Stimulated activated memory B cell treated with anti-CD40 and anti-IgM and Interleukin-4, amounts not matched to agents 10 μg/mL and 1 μg/mL and 100 μg/mL, for 72 hours (primary cell): Measurements from ENCODE around the gene CCDC80.
A peak's percentile ranks its signal among the peaks of the same experiment; 100 is the strongest.

Experiments used
- ATAC-seq: fragments of 150-1000 bp; cut with Tn5 transposase; 2 replicates; pipeline ENCODE4 v1.10.0; 2021
- H3K27ac Mint-ChIP-seq: one replicate; pipeline ENCODE4 v1.8.0; 2022; ENCODE audit warnings: mild to moderate bottlenecking, mixed read lengths
- H3K27me3 Mint-ChIP-seq: one replicate; pipeline ENCODE4 v1.8.0; 2022; ENCODE audit warnings: mixed read lengths
- H3K36me3 Mint-ChIP-seq: one replicate; pipeline ENCODE4 v1.8.0; 2022; ENCODE audit warnings: mixed read lengths
- H3K4me1 Mint-ChIP-seq: one replicate; pipeline ENCODE4 v1.8.0; 2022; ENCODE audit warnings: mixed read lengths
- H3K4me3 Mint-ChIP-seq: one replicate; pipeline ENCODE4 v1.8.0; 2022; ENCODE audit warnings: mild to moderate bottlenecking, moderate library complexity, mixed read lengths
- H3K9me3 Mint-ChIP-seq: one replicate; pipeline ENCODE4 v1.8.0; 2022; ENCODE audit warnings: mixed read lengths

CCDC80 gene

DNA sequence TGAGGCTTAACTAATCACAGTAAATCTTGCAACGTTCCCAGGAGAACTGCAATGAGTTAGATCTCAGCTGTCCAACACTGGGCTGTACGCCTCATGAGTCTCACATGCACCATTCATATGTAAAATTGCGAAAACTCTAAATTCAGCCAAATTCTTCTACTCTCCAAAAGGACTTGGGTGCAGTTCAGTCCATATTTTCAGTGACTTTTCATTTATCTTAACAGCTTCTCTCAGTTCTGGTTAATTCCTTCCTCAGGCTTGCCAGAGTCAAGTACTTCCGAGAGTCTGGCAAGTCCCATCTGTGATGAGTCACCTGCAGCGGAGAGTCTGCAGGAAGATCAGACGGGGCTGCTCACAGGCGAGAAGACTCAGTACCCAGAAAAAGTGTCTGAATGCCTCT lies 11.5 kb downstream of the CCDC80 start:
- peak; percentile 72 for ATAC-seq
- Mint-ChIP-seq H3K36me3 (no peaks in the 10 kb centered on the region), H3K27ac (no peak overlapping the region), H3K4me1 (peaks cover 12% of the 10 kb centered on the region), H3K4me3 (no peak overlapping the region), H3K9me3 (no peaks in the 10 kb centered on the region), H3K27me3 (no peaks in the 10 kb centered on the region)

DNA sequence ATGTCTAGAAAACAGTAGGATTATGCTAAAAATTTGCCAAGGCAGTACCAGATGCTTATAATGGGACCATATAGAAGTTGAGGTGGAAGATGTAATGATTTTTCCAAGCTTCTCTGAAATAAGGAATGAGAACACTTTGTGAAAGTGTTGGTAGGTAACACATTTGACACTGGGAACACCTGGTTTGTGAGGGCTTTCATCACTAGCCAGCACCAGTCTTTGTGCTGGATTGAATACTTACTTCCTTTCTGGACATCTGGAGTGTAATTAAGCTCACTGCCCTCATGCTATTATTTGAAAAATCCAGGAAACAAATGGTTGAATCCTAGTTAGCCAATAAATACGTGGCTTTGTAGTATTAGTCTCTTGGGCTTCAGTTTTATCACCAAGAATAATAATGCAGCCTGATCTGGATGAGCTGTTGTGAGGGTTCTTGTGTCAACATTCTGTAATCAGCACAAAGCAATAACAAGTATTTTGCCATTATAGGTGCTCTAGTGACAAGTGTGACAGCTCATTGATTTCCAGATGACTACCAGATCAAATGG lies 12.9 kb downstream of the CCDC80 start:
- no peak overlapping the region for H3K27ac Mint-ChIP-seq
- H3K4me1 Mint-ChIP-seq = peaks cover 7% of the 10 kb centered on the region
- H3K4me3 Mint-ChIP-seq = no peak overlapping the region
- no peaks in the 10 kb centered on the region for H3K27me3 Mint-ChIP-seq
- ATAC-seq = no peak
- no peaks in the 10 kb centered on the region for H3K9me3 Mint-ChIP-seq
- no peaks in the 10 kb centered on the region for H3K36me3 Mint-ChIP-seq

DNA sequence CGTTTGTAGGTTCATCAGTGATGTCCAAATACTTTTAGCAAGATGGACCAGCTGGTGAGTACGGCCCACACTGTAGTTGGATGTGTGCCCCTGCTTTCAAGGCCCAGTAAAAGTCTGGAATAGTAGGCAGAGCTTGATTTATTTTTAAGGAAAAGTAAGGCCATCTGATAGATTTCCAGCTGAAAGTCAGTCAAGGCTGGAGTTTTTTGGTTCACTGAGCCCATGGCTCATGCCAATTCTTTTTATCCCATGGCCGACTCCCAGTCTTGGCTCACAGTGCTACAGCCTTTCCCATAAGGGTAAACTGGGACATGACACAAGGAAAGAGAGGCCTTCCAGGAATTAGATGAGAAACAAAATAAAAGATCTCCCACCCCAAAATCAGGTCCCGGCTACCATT lies 13.5 kb downstream of the CCDC80 start:
- ATAC-seq = no peak
- Mint-ChIP-seq H3K27ac (no peak overlapping the region), H3K9me3 (no peaks in the 10 kb centered on the region), H3K27me3 (no peaks in the 10 kb centered on the region), H3K36me3 (no peaks in the 10 kb centered on the region), H3K4me3 (no peak overlapping the region), H3K4me1 (peaks cover 5% of the 10 kb centered on the region)

DNA sequence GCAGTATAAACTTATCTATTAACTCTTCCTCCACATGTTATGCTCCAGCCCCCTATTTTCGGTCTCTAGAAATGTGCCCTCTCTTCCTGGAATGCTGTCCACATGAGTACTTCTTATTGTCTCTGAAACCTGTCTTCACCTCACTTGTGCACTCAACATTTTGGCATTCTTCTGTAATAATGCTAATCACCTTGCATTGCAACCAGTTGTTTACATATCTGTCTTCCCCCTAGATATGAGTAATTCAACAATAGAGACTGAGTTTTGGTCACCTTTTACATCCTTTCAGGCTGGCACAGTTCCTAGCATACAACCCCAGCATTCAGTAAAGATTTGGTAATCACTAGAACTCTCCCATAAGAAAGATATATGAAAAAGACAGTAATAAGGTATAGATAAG lies 17.2 kb downstream of the CCDC80 start:
- H3K36me3 Mint-ChIP-seq = no peaks in the 10 kb centered on the region

DNA sequence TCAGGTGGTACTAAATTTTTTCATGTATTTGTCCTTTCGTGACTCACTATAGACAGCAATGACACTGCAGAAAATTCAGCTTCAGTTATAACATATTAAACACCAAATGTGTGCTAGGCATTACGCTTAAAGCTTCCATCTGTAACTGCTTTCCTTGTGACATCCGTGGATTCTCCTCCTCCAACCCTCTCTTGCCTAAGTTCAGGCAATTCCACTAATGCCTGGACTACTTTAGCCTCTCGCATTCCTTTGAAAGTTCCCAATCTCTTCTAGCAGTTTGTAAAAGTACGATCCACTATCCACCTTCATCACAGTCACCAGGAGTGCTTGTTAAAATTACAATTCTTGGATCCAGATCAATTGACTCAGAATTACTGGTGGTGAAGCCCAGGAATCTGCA lies 17.7 kb downstream of the CCDC80 start:
- no peak for ATAC-seq
- no peaks in the 10 kb centered on the region for H3K9me3 Mint-ChIP-seq
- no peaks in the 10 kb centered on the region for H3K4me1 Mint-ChIP-seq
- H3K36me3 Mint-ChIP-seq = no peaks in the 10 kb centered on the region
- no peak overlapping the region for H3K4me3 Mint-ChIP-seq
- H3K27ac Mint-ChIP-seq = no peak overlapping the region
- no peaks in the 10 kb centered on the region for H3K27me3 Mint-ChIP-seq

More for the DNA sequence above, 17.2 kb downstream of the CCDC80 start:
- Mint-ChIP-seq H3K4me1 (no peaks in the 10 kb centered on the region), H3K27me3 (no peaks in the 10 kb centered on the region), H3K9me3 (no peaks in the 10 kb centered on the region), H3K27ac (no peak overlapping the region), H3K4me3 (no peak overlapping the region)
- ATAC-seq = no peak

DNA sequence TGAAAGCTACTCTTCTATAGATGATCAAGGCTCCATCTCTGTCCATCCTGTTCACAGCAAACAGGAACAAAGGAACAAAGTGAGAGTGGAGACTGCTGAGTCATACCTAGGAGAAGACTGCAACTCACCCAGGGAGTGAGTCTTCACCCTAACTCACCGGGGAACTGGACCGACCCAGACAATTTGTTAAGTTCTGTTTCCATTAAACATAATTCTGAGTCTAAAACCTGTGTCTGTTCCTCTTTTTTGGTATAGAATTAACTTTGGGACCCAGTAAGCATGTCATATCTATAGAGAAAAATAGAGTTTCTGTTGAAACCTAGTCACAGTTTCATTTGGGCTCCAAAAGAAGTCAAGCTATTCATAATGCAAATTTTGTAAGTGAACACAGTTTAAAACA lies 21.6 kb downstream of the CCDC80 start:
- Mint-ChIP-seq H3K9me3 (no peaks in the 10 kb centered on the region), H3K36me3 (no peaks in the 10 kb centered on the region), H3K27ac (no peak overlapping the region), H3K4me3 (no peak overlapping the region), H3K4me1 (no peaks in the 10 kb centered on the region), H3K27me3 (no peaks in the 10 kb centered on the region)
- ATAC-seq = peak; percentile 55

DNA sequence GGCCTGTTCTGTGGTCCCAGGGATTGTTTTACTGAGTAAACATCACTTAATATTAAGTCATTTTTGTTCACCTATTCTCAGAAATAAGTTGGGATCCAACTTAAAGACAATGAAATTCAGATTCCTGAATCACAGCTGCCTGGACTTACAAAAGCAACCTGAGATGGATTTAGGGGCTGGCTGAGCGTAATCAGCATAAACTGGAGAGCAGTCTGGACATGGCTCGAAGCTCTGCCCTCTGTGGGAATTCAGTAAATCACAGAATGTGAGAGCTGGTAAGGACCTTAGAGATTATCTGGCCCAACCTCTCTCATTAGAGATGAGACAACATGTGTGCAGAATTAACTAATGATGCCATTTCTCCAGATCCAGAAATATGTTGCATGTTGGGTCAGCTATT lies 23.7 kb downstream of the CCDC80 start:
- no peak overlapping the region for H3K4me3 Mint-ChIP-seq
- no peak overlapping the region for H3K27ac Mint-ChIP-seq
- no peaks in the 10 kb centered on the region for H3K9me3 Mint-ChIP-seq
- no peaks in the 10 kb centered on the region for H3K36me3 Mint-ChIP-seq
- no peak for ATAC-seq
- H3K27me3 Mint-ChIP-seq = no peaks in the 10 kb centered on the region
- no peaks in the 10 kb centered on the region for H3K4me1 Mint-ChIP-seq

DNA sequence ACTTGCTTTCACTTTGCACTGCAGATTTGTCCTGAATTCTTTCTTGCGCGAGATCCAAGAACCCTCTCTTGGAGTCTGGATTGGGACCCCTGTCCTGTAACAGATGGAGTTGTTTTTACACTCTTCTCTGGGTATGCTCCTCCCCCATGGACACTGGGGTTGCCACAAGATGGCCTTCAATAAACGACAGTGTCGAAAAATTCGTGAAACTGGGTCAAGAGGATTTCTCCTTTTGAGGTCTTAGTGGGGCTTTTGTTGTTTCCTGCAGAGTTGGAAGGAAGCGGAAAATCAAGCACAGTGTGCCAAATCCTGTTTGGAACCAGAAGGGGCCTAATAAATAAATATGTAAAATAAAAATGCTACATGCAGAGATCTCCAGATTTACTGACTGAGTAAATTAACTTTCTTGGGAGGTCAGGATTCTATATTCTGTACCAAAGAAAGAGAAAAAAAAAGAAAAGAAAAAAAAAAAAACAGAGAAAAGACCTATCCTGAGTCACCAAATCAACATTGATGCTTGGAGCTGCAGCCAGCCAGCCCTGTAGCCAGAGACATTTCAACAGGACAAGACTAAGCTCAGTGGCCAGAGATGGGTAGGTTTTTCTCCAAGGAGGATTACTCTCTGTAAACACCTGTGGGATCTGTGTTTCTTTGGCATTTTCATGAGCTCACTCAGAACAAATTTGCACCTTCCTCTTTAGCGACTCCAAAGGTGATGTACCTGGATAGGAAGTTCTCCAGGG lies 24.8 kb downstream of the CCDC80 start:
- Mint-ChIP-seq H3K9me3 (no peaks in the 10 kb centered on the region), H3K4me1 (no peaks in the 10 kb centered on the region), H3K27me3 (no peaks in the 10 kb centered on the region), H3K36me3 (no peaks in the 10 kb centered on the region), H3K27ac (no peak overlapping the region), H3K4me3 (no peak overlapping the region)
- no peak for ATAC-seq

DNA sequence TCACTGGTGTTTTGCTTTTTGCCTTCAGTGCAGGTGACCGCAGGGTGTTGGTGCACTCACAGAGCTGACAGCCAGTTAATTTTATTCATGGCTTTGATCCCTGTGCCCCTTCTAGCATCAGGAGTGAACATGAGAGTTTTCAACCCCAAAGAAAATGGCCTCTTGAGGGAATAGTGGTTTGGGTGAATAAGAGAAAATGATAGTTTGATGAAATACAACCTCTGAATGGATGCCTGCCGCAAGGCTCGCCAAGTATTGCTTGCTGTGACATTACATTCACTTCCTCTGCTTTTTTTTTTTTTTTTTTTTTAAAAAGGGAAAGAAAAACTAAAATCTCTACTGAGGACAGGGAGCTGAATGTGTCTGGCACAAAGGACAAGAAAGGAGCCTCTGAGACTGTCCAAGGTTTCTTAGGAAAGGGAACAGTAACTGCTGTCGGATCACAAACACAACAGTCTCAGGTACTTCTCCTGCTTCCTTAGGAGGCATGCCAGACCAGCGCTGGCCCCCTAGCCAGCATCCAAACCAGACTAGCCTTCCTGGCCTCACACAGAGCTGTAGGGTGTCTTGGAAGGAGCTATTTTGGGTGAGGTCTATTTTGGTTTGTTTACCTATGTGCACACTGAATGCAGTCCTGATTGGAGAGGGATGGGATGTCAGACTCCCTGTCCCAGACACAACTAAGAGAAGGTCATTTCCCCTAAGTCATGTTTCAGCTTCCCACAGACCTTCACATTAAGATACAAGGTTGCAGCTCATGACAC lies 29.0 kb downstream of the CCDC80 start:
- Mint-ChIP-seq H3K27me3 (peaks cover 13% of the 10 kb centered on the region), H3K4me3 (no peak overlapping the region), H3K27ac (no peak overlapping the region), H3K36me3 (no peaks in the 10 kb centered on the region), H3K9me3 (no peaks in the 10 kb centered on the region), H3K4me1 (no peaks in the 10 kb centered on the region)
- ATAC-seq = no peak

DNA sequence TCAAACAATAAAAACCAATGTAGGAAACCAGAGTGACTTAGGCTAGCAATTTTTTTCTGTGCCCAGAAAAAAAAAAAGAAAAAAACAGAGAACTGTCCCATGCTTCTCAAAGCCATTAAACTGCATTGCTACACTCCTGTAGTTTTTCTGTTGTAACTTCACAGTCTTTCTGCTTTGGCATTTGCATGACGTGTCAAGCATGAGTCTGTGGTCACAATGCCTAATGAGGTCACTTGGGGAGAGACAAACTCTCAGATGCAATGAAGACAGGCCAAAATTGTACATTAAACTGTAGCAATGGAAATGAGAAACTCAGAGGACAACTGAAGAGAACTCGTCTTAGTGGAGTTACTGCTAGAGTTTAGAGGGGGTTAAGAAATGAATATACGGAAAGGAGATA lies 30.8 kb downstream of the CCDC80 start:
- peaks cover 13% of the 10 kb centered on the region for H3K27me3 Mint-ChIP-seq
- H3K4me3 Mint-ChIP-seq = no peak overlapping the region
- H3K4me1 Mint-ChIP-seq = no peaks in the 10 kb centered on the region
- ATAC-seq = no peak
- H3K36me3 Mint-ChIP-seq = no peaks in the 10 kb centered on the region
- no peak overlapping the region for H3K27ac Mint-ChIP-seq
- H3K9me3 Mint-ChIP-seq = no peaks in the 10 kb centered on the region

DNA sequence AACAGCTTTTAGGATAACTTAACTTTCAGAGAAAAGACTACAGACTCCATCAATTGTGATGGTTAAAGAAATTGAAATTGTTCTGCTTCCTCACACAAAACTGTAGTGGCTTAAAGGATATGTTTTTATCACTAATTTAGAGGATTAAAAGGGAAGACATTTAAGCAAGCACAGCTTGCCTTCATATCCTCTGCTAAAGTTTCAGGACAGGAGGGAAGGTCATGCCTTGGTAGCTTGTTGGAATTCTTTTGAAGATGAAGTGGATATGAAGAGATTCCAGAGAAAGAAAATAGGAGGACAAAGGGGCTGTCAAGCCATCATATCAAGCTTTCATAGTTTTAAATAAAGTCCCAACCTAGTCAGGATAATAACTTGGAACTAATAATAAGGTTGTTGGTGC lies 33.1 kb downstream of the CCDC80 start:
- H3K4me1 Mint-ChIP-seq = no peaks in the 10 kb centered on the region
- H3K27ac Mint-ChIP-seq = no peak overlapping the region
- H3K27me3 Mint-ChIP-seq = peaks cover 13% of the 10 kb centered on the region
- no peaks in the 10 kb centered on the region for H3K9me3 Mint-ChIP-seq
- H3K4me3 Mint-ChIP-seq = no peak overlapping the region
- no peaks in the 10 kb centered on the region for H3K36me3 Mint-ChIP-seq
- no peak for ATAC-seq

DNA sequence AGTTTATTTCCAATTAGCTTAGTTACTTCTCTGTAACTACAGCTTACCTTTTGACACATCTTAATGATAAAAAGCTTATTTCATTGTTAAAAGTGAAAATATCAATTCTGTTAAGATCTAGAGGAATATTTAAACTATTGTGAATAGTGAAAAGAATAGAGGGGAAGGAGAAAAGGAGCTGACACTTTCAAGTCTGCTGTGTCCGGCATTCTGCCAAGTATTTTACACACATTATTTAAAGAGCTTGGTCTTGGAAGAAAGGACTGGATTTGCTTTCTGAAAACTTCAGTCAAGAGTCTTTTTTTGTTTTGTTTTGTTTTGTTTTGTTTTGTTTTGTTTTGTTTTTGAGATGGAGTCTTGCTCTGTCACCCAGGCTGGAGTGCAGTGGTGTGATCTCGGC lies 34.8 kb downstream of the CCDC80 start:
- Mint-ChIP-seq H3K27me3 (peaks cover 13% of the 10 kb centered on the region), H3K4me3 (no peak overlapping the region), H3K9me3 (no peaks in the 10 kb centered on the region), H3K27ac (no peak overlapping the region), H3K36me3 (no peaks in the 10 kb centered on the region), H3K4me1 (peaks cover 14% of the 10 kb centered on the region)
- ATAC-seq = no peak

DNA sequence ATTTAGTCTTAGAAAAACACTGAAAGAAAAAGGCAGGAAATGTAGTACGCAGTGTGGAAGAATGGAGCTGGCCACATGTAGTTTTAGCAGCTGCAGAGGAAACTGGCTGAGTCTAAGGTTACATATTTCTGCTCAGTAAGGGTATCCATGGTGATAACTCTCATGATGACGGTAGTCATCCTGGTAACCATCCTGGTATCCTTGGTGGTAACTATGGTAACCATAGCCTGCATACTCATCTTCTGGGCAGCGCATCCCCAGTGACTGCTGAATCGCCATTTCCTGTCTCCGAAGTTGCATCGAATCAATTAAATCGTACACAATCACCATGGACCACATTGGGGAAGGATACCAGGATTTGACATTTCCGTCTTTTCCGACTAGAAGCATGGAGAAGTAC lies 35.7 kb downstream of the CCDC80 start:
- peaks cover 13% of the 10 kb centered on the region for H3K27me3 Mint-ChIP-seq
- no peak overlapping the region for H3K4me3 Mint-ChIP-seq
- H3K27ac Mint-ChIP-seq = no peak overlapping the region
- H3K4me1 Mint-ChIP-seq = peaks cover 14% of the 10 kb centered on the region
- no peak for ATAC-seq
- no peaks in the 10 kb centered on the region for H3K9me3 Mint-ChIP-seq
- H3K36me3 Mint-ChIP-seq = no peaks in the 10 kb centered on the region

DNA sequence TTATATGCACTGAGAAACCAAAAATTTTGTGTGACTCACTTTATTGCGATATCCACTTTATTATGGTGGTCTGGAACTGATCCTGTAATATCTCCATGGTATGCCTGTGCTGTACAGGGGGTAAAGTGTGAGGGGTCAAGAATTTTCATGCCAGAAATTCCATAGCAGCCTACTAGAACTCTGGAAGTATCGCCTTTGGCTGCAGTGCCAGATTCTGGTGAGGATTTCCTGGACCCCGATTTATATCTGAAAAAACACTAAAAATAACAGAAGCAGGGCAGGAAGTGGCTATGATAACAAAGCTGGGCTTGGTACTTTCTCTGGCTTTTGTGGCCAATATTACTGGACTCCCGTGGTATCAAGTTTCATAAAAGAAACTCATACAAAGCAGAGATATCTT lies 36.4 kb downstream of the CCDC80 start:
- H3K27me3 Mint-ChIP-seq = peaks cover 13% of the 10 kb centered on the region
- peaks cover 14% of the 10 kb centered on the region for H3K4me1 Mint-ChIP-seq
- no peaks in the 10 kb centered on the region for H3K9me3 Mint-ChIP-seq
- no peak overlapping the region for H3K27ac Mint-ChIP-seq
- no peak overlapping the region for H3K4me3 Mint-ChIP-seq
- no peak for ATAC-seq
- no peaks in the 10 kb centered on the region for H3K36me3 Mint-ChIP-seq

DNA sequence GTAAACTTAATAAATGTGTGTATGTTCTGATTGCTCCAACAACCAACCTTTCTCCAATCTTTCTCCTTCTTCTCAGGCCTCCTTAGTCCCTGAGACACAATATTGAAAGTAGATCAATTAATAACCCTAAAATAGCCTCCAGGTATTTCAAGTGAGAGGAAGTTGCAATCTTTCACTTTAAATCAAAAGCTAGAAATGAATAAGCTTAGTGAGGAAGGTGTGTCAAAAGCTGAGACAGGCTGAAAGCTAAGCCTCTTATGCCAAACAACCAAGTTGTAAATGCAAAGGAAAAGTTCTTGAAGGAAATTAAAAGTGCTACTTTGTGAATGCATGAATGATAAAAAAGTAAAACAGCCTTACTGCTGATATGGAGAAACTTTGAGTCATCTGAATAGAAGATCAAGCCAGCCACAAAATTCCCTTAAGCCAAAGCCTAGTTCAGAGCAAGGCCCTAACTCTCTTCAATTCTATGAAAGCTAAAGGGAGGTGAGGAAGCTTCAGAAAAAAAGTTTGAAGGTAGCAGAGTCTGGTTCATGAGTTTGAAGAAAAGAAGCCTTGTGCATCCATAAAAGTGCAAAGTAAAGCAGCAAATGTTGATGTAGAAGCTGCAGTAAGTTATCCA lies 38.6 kb downstream of the CCDC80 start:
- ATAC-seq = peak; percentile 39
- H3K27me3 Mint-ChIP-seq = peaks cover 5% of the 10 kb centered on the region

More for the DNA sequence above, 38.6 kb downstream of the CCDC80 start:
- Mint-ChIP-seq H3K9me3 (no peaks in the 10 kb centered on the region), H3K4me3 (no peak overlapping the region), H3K27ac (no peak overlapping the region), H3K4me1 (peaks cover 14% of the 10 kb centered on the region), H3K36me3 (peaks cover 4% of the 10 kb centered on the region)
